GM12878 (cell line): ENCODE results near the gene SLC38A8. TPM values are rescaled to one million over a fixed set of nuclear protein-coding genes. Genes with fewer than 3 reads are reported as not detected.

ENCODE experiments used
- ATAC-seq: fragments of 200-7000 bp; cut with Tn5 transposase; 3 replicates; pipeline ENCODE4 v1.9.1; 2020; ENCODE audit warnings: mild to moderate bottlenecking, moderate library complexity
- BruUV-seq: library from RNA; stranded (reverse); fragments of 400-500 nt; replicated peaks from 2 replicates; lab custom pipeline; 2021; lab: Mats Ljungman, UMichigan
- CTCF ChIA-PET: fragments of 300-600 bp; sonication (Branson Sonifier 250); formaldehyde crosslinking; extraction: SDS; loops from one replicate; lab custom pipeline; 2021; ENCODE audit warnings: inconsistent platforms; lab: Yijun Ruan, JAX
- POLR2A ChIA-PET: fragments of 350-600 bp; formaldehyde crosslinking; extraction: SDS; loops from one replicate; lab custom pipeline; 2021; ENCODE audit warnings: inconsistent platforms; lab: Charles Lee
- RAD21 ChIA-PET: fragments of 300-600 bp; sonication (Branson Sonifier 250); formaldehyde crosslinking; loops from one replicate; lab custom pipeline; 2023; ENCODE audit warnings: antibody characterized with exemption; ENCODE audit not compliant: unreplicated experiment; lab: Charles Lee
- SMC1A ChIA-PET: fragments of 300-600 bp; sonication (Branson Sonifier 250); formaldehyde crosslinking; loops from one replicate; lab custom pipeline; 2023; ENCODE audit not compliant: unreplicated experiment, uncharacterized antibody; lab: Charles Lee
- DNase-seq: peaks from one replicate; pipeline ENCODE4 v3.0.0-alpha.2; 2011; ENCODE audit warnings: low read depth, low spot score
- FAIRE-seq: peaks from 3 replicates; lab custom pipeline; 2011; peaks lifted over from hg19 to GRCh38; lab: Jason Lieb, UNC
- H2AFZ ChIP-seq: 2 replicates; pipeline ENCODE4 v1.6.0; 2011; ENCODE audit warnings: low read depth, low read length, control low read depth; ENCODE audit not compliant: control insufficient read depth
- H3K27ac ChIP-seq: 2 replicates; pipeline ENCODE4 v1.5.1; 2011; ENCODE audit warnings: control low read depth; ENCODE audit not compliant: control insufficient read depth, insufficient read depth
- H3K27me3 ChIP-seq, 2 experiments: replicated peaks in 1 of 2; 2 replicates each; pipeline versions ENCODE4 v1.6.0 to v1.6.1; 2011; ENCODE audit warnings: low read length in 1 of 2; ENCODE audit not compliant: control insufficient read depth in 2 of 2, insufficient read depth in 2 of 2
- H3K36me3 ChIP-seq, 2 experiments: 2 replicates each; pipeline ENCODE4 v1.5.1; 2011; ENCODE audit warnings: low read length in 1 of 2; ENCODE audit not compliant: control insufficient read depth in 2 of 2, insufficient read depth in 2 of 2
- H3K4me1 ChIP-seq: 2 replicates; pipeline ENCODE4 v1.6.1; 2011; ENCODE audit warnings: mild to moderate bottlenecking, low read length, moderate library complexity, mixed read lengths; ENCODE audit not compliant: control insufficient read depth, insufficient read depth
- H3K4me2 ChIP-seq: 2 replicates; pipeline ENCODE4 v1.6.0; 2011; ENCODE audit warnings: control low read depth; ENCODE audit not compliant: control insufficient read depth, insufficient read depth
- H3K4me3 ChIP-seq: fragments of 200-600 bp; sonication (generic); 2 replicates; pipeline ENCODE4 v1.5.1; 2016
- H3K79me2 ChIP-seq: 2 replicates; pipeline ENCODE4 v1.6.0; 2011; ENCODE audit warnings: low read length; ENCODE audit not compliant: control insufficient read depth, insufficient read depth
- H3K9ac ChIP-seq: 2 replicates; pipeline ENCODE4 v1.8.0; 2011; ENCODE audit warnings: low read length, control low read depth, mixed read lengths; ENCODE audit not compliant: control insufficient read depth, insufficient read depth
- H3K9me3 ChIP-seq: replicated peaks from 3 replicates; pipeline ENCODE4 v1.5.1; 2011; ENCODE audit warnings: mild to moderate bottlenecking, low read length; ENCODE audit not compliant: control insufficient read depth, insufficient read depth
- H4K20me1 ChIP-seq: 2 replicates; pipeline ENCODE4 v1.6.0; 2011; ENCODE audit not compliant: control insufficient read depth, insufficient read depth
- ATF2 ChIP-seq: IDR thresholded peaks from 2 replicates; pipeline ENCODE4 v1.6.1; 2012; ENCODE audit warnings: low read length, inconsistent platforms
- CHD4 ChIP-seq: fragments of 200-600 bp; sonication (generic); IDR thresholded peaks from 2 replicates; pipeline ENCODE4 v1.6.1; 2016; ENCODE audit warnings: mild to moderate bottlenecking
- CREB1 ChIP-seq: IDR thresholded peaks from 2 replicates; pipeline ENCODE4 v1.6.1; 2012; ENCODE audit warnings: low read depth, mild to moderate bottlenecking, inconsistent platforms
- E2F4 ChIP-seq: IDR thresholded peaks from 2 replicates; pipeline ENCODE4 v1.6.1; 2012; ENCODE audit warnings: low read depth, low read length, improper control_type of control experiment
- ELK1 ChIP-seq: IDR thresholded peaks from 2 replicates; pipeline ENCODE4 v1.6.1; 2012; ENCODE audit warnings: low read depth, low read length, improper control_type of control experiment
- FOXK2 ChIP-seq: fragments of 450-650 bp; IDR thresholded peaks from 2 replicates; pipeline ENCODE4 v1.6.1; 2017; ENCODE audit warnings: mild to moderate bottlenecking, moderate library complexity
- LARP7 ChIP-seq: fragments of 450-650 bp; IDR thresholded peaks from 2 replicates; pipeline ENCODE4 v1.6.1; 2017; ENCODE audit warnings: mild to moderate bottlenecking
- MLLT1 ChIP-seq: fragments of 450-650 bp; IDR thresholded peaks from 2 replicates; pipeline ENCODE4 v1.6.1; 2016; ENCODE audit warnings: mild to moderate bottlenecking
- NBN ChIP-seq: fragments of 450-650 bp; IDR thresholded peaks from 2 replicates; pipeline ENCODE4 v1.6.1; 2016
- NFXL1 ChIP-seq: fragments of 450-650 bp; IDR thresholded peaks from 2 replicates; pipeline ENCODE4 v1.6.1; 2017; ENCODE audit warnings: antibody characterized with exemption, mild to moderate bottlenecking, borderline replicate concordance
- PAX8 ChIP-seq: fragments of 450-650 bp; IDR thresholded peaks from 2 replicates; pipeline ENCODE4 v1.6.1; 2017; ENCODE audit warnings: mild to moderate bottlenecking, moderate library complexity
- RBBP5 ChIP-seq: fragments of 200-600 bp; sonication (generic); conservative IDR thresholded peaks from 2 replicates; pipeline ENCODE4 v1.6.1; 2016
- RCOR1 ChIP-seq: conservative IDR thresholded peaks from 2 replicates; pipeline ENCODE4 v1.6.1; 2012; ENCODE audit warnings: low read depth, low read length, improper control_type of control experiment
- SIX5 ChIP-seq: IDR thresholded peaks from 2 replicates; pipeline ENCODE4 v1.6.1; 2011; ENCODE audit warnings: mild to moderate bottlenecking, low read depth, low read length, moderate library complexity; ENCODE audit not compliant: severe bottlenecking
- SMC3 ChIP-seq: IDR thresholded peaks from 2 replicates; pipeline ENCODE4 v1.6.1; 2011; ENCODE audit warnings: low read length, improper control_type of control experiment, borderline replicate concordance
- SREBF2 ChIP-seq: IDR thresholded peaks from 2 replicates; pipeline ENCODE4 v1.6.1; 2012; ENCODE audit warnings: mild to moderate bottlenecking, low read length
- ZNF622 ChIP-seq: fragments of 450-650 bp; IDR thresholded peaks from 2 replicates; pipeline ENCODE4 v1.6.1; 2017; ENCODE audit warnings: mild to moderate bottlenecking, inconsistent platforms
- ZNF687 ChIP-seq: fragments of 450-650 bp; IDR thresholded peaks from 2 replicates; pipeline ENCODE4 v1.6.1; 2017; ENCODE audit warnings: mild to moderate bottlenecking, moderate library complexity
- WGBS: methylation state at CpG from one replicate; pipeline ENCODE4 v1.1.6; 2016; ENCODE audit warnings: low lambda C conversion rate; ENCODE audit not compliant: insufficient replicate concordance, insufficient coverage; ENCODE audit errors: missing lambda C conversion rate; 5-methylcytosine and 5-hydroxymethylcytosine counted together
- in situ Hi-C: fragments of 300-500 bp; cut with MboI; formaldehyde crosslinking; loops from 9 replicates; pipeline ENCODE4 v1.14.3; 2018; ENCODE audit warnings: mixed read lengths
- intact Hi-C: fragments of 100-400 bp; cut with micrococcal nuclease; formaldehyde crosslinking; loops from one replicate; pipeline ENCODE4 v1.14.2; 2022; ENCODE audit not compliant: unreplicated experiment
- polyA plus RNA-seq, 11 experiments: library from polyadenylated mRNA; depleted of rRNA in 4 of 11; unstranded in 6 of 11; stranded (reverse) in 5 of 11; fragments of >200 nt; fragmentation: Nextera tagmentation in 4 of 11; fragmentation: Illumina TruSeq in 1 of 11; extraction: Ambion mirVana in 4 of 11; extraction: Trizol in 1 of 11; gene quantifications; 1 replicate in 1 of 11; 2 replicates in 10 of 11; pipeline versions ENCODE4 v1.2.1 to v1.2.3, GENCODE V29; 2011 to 2016; ENCODE audit warnings: inconsistent platforms in 2 of 11, missing spikeins in 2 of 11, low read depth in 1 of 11
- total RNA-seq, 4 experiments: library from RNA; depleted of rRNA in 3 of 4; stranded (reverse); fragments of >200 nt in 3 of 4; fragmentation: Illumina TruSeq in 1 of 4; extraction: Trizol in 1 of 4; gene quantifications; 2 replicates each; pipeline versions ENCODE4 v1.2.1 to v1.2.3, GENCODE V29; 2013 to 2021

The SLC38A8 gene
- total and polyA plus RNA-seq, 10 of the 15 experiments (the other 5 are each of a cell fraction or from before 2014, with no cell fraction given): not detected

- POLR2A ChIA-PET: no interaction called here
- Histone ChIP-seq H3K9me3 (no peaks in the 10 kb centered on the region), H3K4me2 (no peak overlapping the region), H3K27ac (no peak overlapping the region), H4K20me1 (no peaks in the 10 kb centered on the region), H3K36me3 (peaks cover 12 to 20% of the 10 kb centered on the region in 2 experiments), H3K79me2 (no peaks in the 10 kb centered on the region), H3K27me3 (no peaks in the 10 kb centered on the region), H2AFZ (no peak overlapping the region), H3K4me1 (no peaks in the 10 kb centered on the region), H3K9ac (no peak overlapping the region), H3K4me3 (no peak overlapping the region)
- TF ChIP-seq CHD4 (no peak), LARP7 (no peak), RCOR1 (no peak), NBN (no peak), ZNF687 (no peak), CREB1 (no peak), MLLT1 (no peak), ZNF622 (no peak), SIX5 (no peak), PAX8 (no peak), ELK1 (no peak), FOXK2 (no peak), RBBP5 (no peak), ATF2 (no peak), SMC3 (no peak), SREBF2 (no peak), E2F4 (no peak), NFXL1 (no peak)
- no TSS peak for BruUV-seq
- DNase-seq (no peak), FAIRE-seq (no peak), ATAC-seq (no peak)
- in situ Hi-C loops (no loop called here), intact Hi-C loops (no loop called here)
- CTCF ChIA-PET: no interaction called here
- WGBS: 92% methylated on average over 13 of the region's 13 CpGs
- RAD21 ChIA-PET: no interaction called here
- SMC1A ChIA-PET: no interaction called here
These were observed 10.6 kb upstream of the SLC38A8 start for GRCh38 chr16:84053237-84053636.
